GM10266 (cell line): ENCODE results near the gene APOBEC3A.

ENCODE experiments used
- DNase-seq: peaks from one replicate; pipeline ENCODE4 v3.0.0; 2012; ENCODE audit errors: extremely low spot score
- CTCF ChIP-seq: IDR thresholded peaks from 2 replicates; pipeline ENCODE4 v1.5.1; 2012; ENCODE audit warnings: mild to moderate bottlenecking, low read depth; ENCODE audit not compliant: control insufficient read depth, insufficient read depth; ENCODE audit errors: missing control alignments

APOBEC3A gene

GRCh38 chr22:38952281-38952993, 5.0 kb upstream of the APOBEC3A start:
- no peak for DNase-seq

GRCh38 chr22:38953091-38953490, 4.3 kb upstream of the APOBEC3A start:
- TF ChIP-seq CTCF: no peak
- DNase-seq: no peak

More at GRCh38 chr22:38952281-38952993, 5.0 kb upstream of the APOBEC3A start:
- no peak for TF ChIP-seq CTCF

GRCh38 chr22:38953577-38954413, 3.6 kb upstream of the APOBEC3A start:
- DNase-seq: peak; percentile 91
- no peak for TF ChIP-seq CTCF

GRCh38 chr22:38954414-38955043, 2.9 kb upstream of the APOBEC3A start:
- no peak for DNase-seq

GRCh38 chr22:38955250-38955905, 2.0 kb upstream of the APOBEC3A start:
- no peak for DNase-seq
- no peak for TF ChIP-seq CTCF

More at GRCh38 chr22:38954414-38955043, 2.9 kb upstream of the APOBEC3A start:
- no peak for TF ChIP-seq CTCF

- no peak for TF ChIP-seq CTCF
- DNase-seq: no peak
Observed at GRCh38 chr22:38955926-38956325, 1.5 kb upstream of the APOBEC3A start.
